MCF 10A (cell line): ENCODE measurements around the gene ATG7. TPM values are rescaled to one million over a fixed set of nuclear protein-coding genes. Genes with fewer than 3 reads are reported as not detected.

Source experiments
- BruUV-seq: library from RNA; stranded (reverse); fragments of 400-500 nt; replicated peaks from 2 replicates; lab custom pipeline; 2021; lab: Mats Ljungman, UMichigan
- CTCF ChIA-PET: fragments of 300-600 bp; sonication (Branson Sonifier 250); formaldehyde crosslinking; extraction: SDS; loops from one replicate; lab custom pipeline; 2021; ENCODE audit warnings: antibody characterized with exemption, inconsistent platforms; lab: Yijun Ruan, JAX
- POLR2A ChIA-PET: fragments of 300-600, 350-650 bp; sonication (Branson Sonifier 250); formaldehyde crosslinking; extraction: SDS; loops from one replicate; lab custom pipeline; 2020; ENCODE audit warnings: antibody characterized with exemption, inconsistent platforms; lab: Yijun Ruan, JAX
- DNase-seq: peaks from one replicate; pipeline ENCODE4 v3.0.0-alpha.2; 2018; ENCODE audit not compliant: unreplicated experiment
- H3K27ac Mint-ChIP-seq: one replicate; pipeline ENCODE4 v1.8.0; 2022; ENCODE audit warnings: mild to moderate bottlenecking, low read depth, mixed read lengths; ENCODE audit not compliant: unreplicated experiment
- H3K27me3 Mint-ChIP-seq: one replicate; pipeline ENCODE4 v1.8.0; 2022; ENCODE audit warnings: mixed read lengths; ENCODE audit not compliant: insufficient read depth, unreplicated experiment
- H3K36me3 Mint-ChIP-seq: one replicate; pipeline ENCODE4 v1.8.0; 2022; ENCODE audit warnings: mild to moderate bottlenecking, moderate library complexity, mixed read lengths; ENCODE audit not compliant: insufficient read depth, unreplicated experiment
- H3K4me1 Mint-ChIP-seq: one replicate; pipeline ENCODE4 v1.8.0; 2022; ENCODE audit warnings: mixed read lengths; ENCODE audit not compliant: insufficient read depth, unreplicated experiment
- H3K4me3 Mint-ChIP-seq: one replicate; pipeline ENCODE4 v1.8.0; 2022; ENCODE audit warnings: mild to moderate bottlenecking, moderate library complexity, mixed read lengths; ENCODE audit not compliant: unreplicated experiment
- H3K9me3 Mint-ChIP-seq: one replicate; pipeline ENCODE4 v1.8.0; 2022; ENCODE audit warnings: mixed read lengths; ENCODE audit not compliant: unreplicated experiment
- CTCF ChIP-seq: fragments of 200-600 bp; IDR thresholded peaks from one replicate; pipeline ENCODE4 v1.8.0; 2022; ENCODE audit warnings: antibody characterized with exemption, mild to moderate bottlenecking; ENCODE audit not compliant: unreplicated experiment
- intact Hi-C: fragments of 100-400 bp; cut with micrococcal nuclease; formaldehyde crosslinking; loops from 2 replicates; pipeline ENCODE4 v1.14.1; 2022
- total RNA-seq: library from RNA; stranded (reverse); gene quantifications from 2 replicates; pipeline ENCODE4 v1.2.3, GENCODE V29; 2022

ATG7 gene
- total RNA-seq, 1 experiment from 2014 or later: 54.0 TPM

GRCh38 chr3:11478167-11478566 is 206.0 kb downstream of the ATG7 start:
- TSS peak; percentile 37 for BruUV-seq
- H3K27ac Mint-ChIP-seq: peak overlapping the region; percentile 71
- H3K4me1 Mint-ChIP-seq: peaks cover 25% of the 10 kb centered on the region
- no peak for TF ChIP-seq CTCF
- H3K9me3 Mint-ChIP-seq: no peaks in the 10 kb centered on the region
- POLR2A ChIA-PET: interaction anchor here (1.0 to 2.3 kb wide), 3 partner anchors 21 to 98 kb away, joined by 3 to 7 read pairs (median 3); no protein-coding TSS in a partner anchor
- peak; percentile 7 for DNase-seq
- intact Hi-C loops: no loop called here
- peaks cover 7% of the 10 kb centered on the region for H3K36me3 Mint-ChIP-seq
- H3K27me3 Mint-ChIP-seq: no peaks in the 10 kb centered on the region
- H3K4me3 Mint-ChIP-seq: peak overlapping the region; percentile 51
- CTCF ChIA-PET: no interaction called here

GRCh38 chr3:11479221-11479620 is 207.0 kb downstream of the ATG7 start:
- peak overlapping the region; percentile 51 for H3K4me3 Mint-ChIP-seq
- H3K36me3 Mint-ChIP-seq: peaks cover 7% of the 10 kb centered on the region
- peaks cover 25% of the 10 kb centered on the region for H3K4me1 Mint-ChIP-seq
- POLR2A ChIA-PET: interaction anchor here (0.6 to 2.3 kb wide), 5 partner anchors 9 to 367 kb away, joined by 3 to 7 read pairs (median 4); partner anchors contain the start of gene TAMM41
- intact Hi-C loops: no loop called here
- H3K9me3 Mint-ChIP-seq: no peaks in the 10 kb centered on the region
- BruUV-seq: no TSS peak
- no peaks in the 10 kb centered on the region for H3K27me3 Mint-ChIP-seq
- CTCF ChIA-PET: interaction anchor here (0.9 kb wide), 1 partner anchor 27 kb away, joined by 3 read pairs; no protein-coding TSS in a partner anchor
- DNase-seq: no peak
- no peak for TF ChIP-seq CTCF
- H3K27ac Mint-ChIP-seq: peak overlapping the region; percentile 71

GRCh38 chr3:11480663-11481298 is 208.6 kb downstream of the ATG7 start:
- H3K27ac Mint-ChIP-seq: no peak overlapping the region
- POLR2A ChIA-PET: interaction anchor here (1.4 kb wide), 1 partner anchor 18 kb away, joined by 4 read pairs; no protein-coding TSS in a partner anchor

More at GRCh38 chr3:11480663-11481298, 208.6 kb downstream of the ATG7 start:
- H3K36me3 Mint-ChIP-seq: no peaks in the 10 kb centered on the region
- no peaks in the 10 kb centered on the region for H3K9me3 Mint-ChIP-seq
- H3K4me1 Mint-ChIP-seq: peaks cover 25% of the 10 kb centered on the region
- BruUV-seq: no TSS peak
- no peak overlapping the region for H3K4me3 Mint-ChIP-seq
- no peak for DNase-seq
- H3K27me3 Mint-ChIP-seq: no peaks in the 10 kb centered on the region
- no peak for TF ChIP-seq CTCF
- intact Hi-C loops: no loop called here
- CTCF ChIA-PET: interaction anchor here (0.6 kb wide), 1 partner anchor 244 kb away, joined by 3 read pairs; no protein-coding TSS in a partner anchor
